Measurements from ENCODE around the gene FAM47B. TPM values are rescaled to one million over a fixed set of nuclear protein-coding genes. Genes with fewer than 3 reads are reported as not detected.

The FAM47B gene
- total and polyA plus RNA-seq, 11 donors = not detected

- H3K4me1 ChIP-seq = no peaks in the 10 kb centered on the region
- ATAC-seq (peak in 1 of 4 donors; percentile 39), DNase-seq (no peak)
- H3K9me3 ChIP-seq = peaks cover 0 to 2% (median 0%) of the 10 kb centered on the region in 12 donors
- no peak overlapping the region for H3K27ac ChIP-seq
- 31 to 64% (median 48%) methylated on average over 5 of the region's 5 CpGs for WGBS, 4 donors
- no peaks in the 10 kb centered on the region for H3K36me3 ChIP-seq
- intact Hi-C loops (cut with DNase I) = no loop called here
- H3K4me3 ChIP-seq = no peak overlapping the region
- no peak for TF ChIP-seq POLR2A (IDR thresholded peaks at IDR 0.05)
- TF ChIP-seq CTCF (IDR thresholded peaks at IDR 0.05) = no peak
- H3K27me3 ChIP-seq = no peaks in the 10 kb centered on the region
These were observed 24.4 kb upstream of the FAM47B start for GRCh38 chrX:34918091-34918736.

GRCh38 chrX:34918856-34919255, 23.7 kb upstream of the FAM47B start:
- H3K36me3 ChIP-seq = no peaks in the 10 kb centered on the region
- no peak overlapping the region for H3K27ac ChIP-seq
- TF ChIP-seq CTCF (IDR thresholded peaks at IDR 0.05) = peak in 8 of 12 donors; percentile 6 to 50 (median 36)
- no peak for TF ChIP-seq POLR2A (IDR thresholded peaks at IDR 0.05)
- H3K27me3 ChIP-seq = no peaks in the 10 kb centered on the region
- 18 to 44% (median 32%) methylated on average over 1 of the region's 1 CpG for WGBS, 4 donors
- no peaks in the 10 kb centered on the region for H3K4me1 ChIP-seq
- no peak for DNase-seq
- H3K4me3 ChIP-seq = no peak overlapping the region
- ATAC-seq = no peak
- intact Hi-C loops (cut with DNase I) = no loop called here
- H3K9me3 ChIP-seq = no peaks in the 10 kb centered on the region

GRCh38 chrX:34927866-34928265, 14.7 kb upstream of the FAM47B start:
- intact Hi-C loops (cut with DNase I) = no loop called here
- 71 to 96% (median 82%) methylated on average over 2 of the region's 2 CpGs for WGBS, 4 donors
- no peaks in the 10 kb centered on the region for H3K36me3 ChIP-seq
- no peak for TF ChIP-seq CTCF (IDR thresholded peaks at IDR 0.05)
- ATAC-seq (no peak), DNase-seq (no peak)
- H3K4me3 ChIP-seq = no peak overlapping the region
- H3K27me3 ChIP-seq = no peaks in the 10 kb centered on the region
- no peaks in the 10 kb centered on the region for H3K9me3 ChIP-seq
- no peaks in the 10 kb centered on the region for H3K4me1 ChIP-seq
- H3K27ac ChIP-seq = no peak overlapping the region

GRCh38 chrX:34943235-34943634, 639 bp downstream of the FAM47B start:
- DNase-seq = no peak
- Histone ChIP-seq H3K4me1 (no peaks in the 10 kb centered on the region), H3K9me3 (no peaks in the 10 kb centered on the region), H3K4me3 (no peak overlapping the region), H3K27me3 (no peaks in the 10 kb centered on the region), H3K27ac (no peak overlapping the region), H3K36me3 (no peaks in the 10 kb centered on the region)
- 88 to 98% (median 94%) methylated on average over 22 to 24 of the region's 24 CpGs for WGBS, 4 donors
- no peak for TF ChIP-seq CTCF (IDR thresholded peaks at IDR 0.05)
- TF ChIP-seq POLR2A (IDR thresholded peaks at IDR 0.05) = no peak
- intact Hi-C loops (cut with DNase I) = no loop called here
- no peak for ATAC-seq

Measured in heart left ventricle (tissue), 16 donors.